SK-N-SH (cell line): Measurements from ENCODE around the gene NKAP.

Source experiments
- RCOR1 ChIP-seq: fragments of 150-350 bp; IDR thresholded peaks from 2 replicates; pipeline ENCODE4 v1.6.1; 2017; ENCODE audit warnings: antibody characterized with exemption, low read length
- RFX5 ChIP-seq: IDR thresholded peaks from 2 replicates; pipeline ENCODE4 v1.6.1; 2012; ENCODE audit warnings: mild to moderate bottlenecking, improper control_type of control experiment, low read length
- TF ChIP-seq, protein P1 (sequence below): fragments of 200-600 bp; sonication (generic); IDR thresholded peaks from 2 replicates; pipeline ENCODE4 v1.6.1; 2017; ENCODE audit warnings: antibody characterized with exemption, mild to moderate bottlenecking, moderate library complexity

DNA sequence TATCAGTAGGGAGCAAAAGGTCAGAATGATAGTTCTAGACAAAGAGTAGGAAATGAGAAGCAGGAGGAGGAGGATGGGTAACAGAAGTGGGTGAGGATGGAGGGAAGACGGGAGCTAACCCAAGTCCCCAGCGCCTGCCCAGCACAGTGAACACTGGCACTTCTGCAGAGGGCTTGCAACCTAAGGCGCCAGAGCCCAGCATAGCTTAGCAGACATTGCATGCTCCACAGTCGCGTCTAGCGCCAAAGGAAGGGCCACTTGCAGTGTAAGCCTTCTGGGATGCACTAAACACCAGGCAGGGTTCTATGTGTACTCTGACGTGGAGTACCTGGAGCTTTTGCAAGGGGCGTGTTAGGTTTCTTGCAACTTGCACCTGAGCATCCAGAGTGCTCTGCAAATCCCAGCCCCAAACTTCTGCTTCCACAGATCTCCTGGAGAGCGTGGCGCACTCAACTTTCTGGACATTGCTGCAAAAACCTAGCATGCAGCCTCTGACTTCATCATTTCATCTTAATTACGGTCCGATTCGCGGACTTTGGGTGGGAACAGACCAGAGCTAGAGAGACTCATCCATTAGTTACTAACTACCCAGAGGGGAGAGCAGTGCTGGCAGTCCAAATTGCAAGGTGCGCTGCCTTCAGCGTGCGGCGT lies 46.5 kb upstream of the NKAP start:
- TF ChIP-seq, protein P1, sequence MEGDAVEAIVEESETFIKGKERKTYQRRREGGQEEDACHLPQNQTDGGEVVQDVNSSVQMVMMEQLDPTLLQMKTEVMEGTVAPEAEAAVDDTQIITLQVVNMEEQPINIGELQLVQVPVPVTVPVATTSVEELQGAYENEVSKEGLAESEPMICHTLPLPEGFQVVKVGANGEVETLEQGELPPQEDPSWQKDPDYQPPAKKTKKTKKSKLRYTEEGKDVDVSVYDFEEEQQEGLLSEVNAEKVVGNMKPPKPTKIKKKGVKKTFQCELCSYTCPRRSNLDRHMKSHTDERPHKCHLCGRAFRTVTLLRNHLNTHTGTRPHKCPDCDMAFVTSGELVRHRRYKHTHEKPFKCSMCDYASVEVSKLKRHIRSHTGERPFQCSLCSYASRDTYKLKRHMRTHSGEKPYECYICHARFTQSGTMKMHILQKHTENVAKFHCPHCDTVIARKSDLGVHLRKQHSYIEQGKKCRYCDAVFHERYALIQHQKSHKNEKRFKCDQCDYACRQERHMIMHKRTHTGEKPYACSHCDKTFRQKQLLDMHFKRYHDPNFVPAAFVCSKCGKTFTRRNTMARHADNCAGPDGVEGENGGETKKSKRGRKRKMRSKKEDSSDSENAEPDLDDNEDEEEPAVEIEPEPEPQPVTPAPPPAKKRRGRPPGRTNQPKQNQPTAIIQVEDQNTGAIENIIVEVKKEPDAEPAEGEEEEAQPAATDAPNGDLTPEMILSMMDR: no peak
- TF ChIP-seq RCOR1: no peak
- TF ChIP-seq RFX5: no peak
